ENCODE data around the gene PANX2.

Gene PANX2

DNA sequence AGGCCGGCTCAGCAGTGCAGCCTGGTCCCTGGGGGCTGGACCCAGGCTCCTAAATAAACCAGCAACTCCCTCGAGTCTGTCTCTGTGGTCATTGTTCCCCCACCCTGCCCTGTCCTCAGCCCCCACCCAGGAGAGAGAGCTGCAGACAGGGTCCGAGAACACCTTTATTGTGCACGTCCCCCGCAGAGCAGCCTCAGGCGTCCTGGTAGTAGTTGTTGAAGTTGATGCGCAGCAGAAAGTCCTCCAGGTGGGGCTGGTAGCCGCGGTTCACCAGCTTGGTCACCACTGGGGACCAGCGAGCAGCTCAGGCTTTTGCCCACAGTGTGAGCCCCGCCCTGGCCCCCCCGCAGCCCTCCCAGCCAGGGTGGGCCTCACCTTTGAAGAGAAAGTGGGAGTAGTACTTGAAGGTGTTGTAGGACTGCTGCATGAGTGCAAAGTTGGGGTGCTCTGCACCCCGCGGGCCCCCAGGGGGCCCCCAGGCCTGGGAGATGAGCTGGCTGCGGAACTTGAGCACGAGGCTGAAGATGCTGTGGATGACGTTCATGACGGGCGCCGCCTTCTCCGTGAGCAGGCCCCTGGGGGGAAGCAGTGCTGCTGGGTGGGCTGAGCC, 47.1 kb downstream of the PANX2 start:
- no peak for DNase-seq (ENCODE audit: low read depth)
- no peak overlapping the region for H3K4me3 ChIP-seq (ENCODE audit: low read length)
- TF ChIP-seq, protein P1, sequence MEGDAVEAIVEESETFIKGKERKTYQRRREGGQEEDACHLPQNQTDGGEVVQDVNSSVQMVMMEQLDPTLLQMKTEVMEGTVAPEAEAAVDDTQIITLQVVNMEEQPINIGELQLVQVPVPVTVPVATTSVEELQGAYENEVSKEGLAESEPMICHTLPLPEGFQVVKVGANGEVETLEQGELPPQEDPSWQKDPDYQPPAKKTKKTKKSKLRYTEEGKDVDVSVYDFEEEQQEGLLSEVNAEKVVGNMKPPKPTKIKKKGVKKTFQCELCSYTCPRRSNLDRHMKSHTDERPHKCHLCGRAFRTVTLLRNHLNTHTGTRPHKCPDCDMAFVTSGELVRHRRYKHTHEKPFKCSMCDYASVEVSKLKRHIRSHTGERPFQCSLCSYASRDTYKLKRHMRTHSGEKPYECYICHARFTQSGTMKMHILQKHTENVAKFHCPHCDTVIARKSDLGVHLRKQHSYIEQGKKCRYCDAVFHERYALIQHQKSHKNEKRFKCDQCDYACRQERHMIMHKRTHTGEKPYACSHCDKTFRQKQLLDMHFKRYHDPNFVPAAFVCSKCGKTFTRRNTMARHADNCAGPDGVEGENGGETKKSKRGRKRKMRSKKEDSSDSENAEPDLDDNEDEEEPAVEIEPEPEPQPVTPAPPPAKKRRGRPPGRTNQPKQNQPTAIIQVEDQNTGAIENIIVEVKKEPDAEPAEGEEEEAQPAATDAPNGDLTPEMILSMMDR (conservative IDR thresholded peaks at IDR 0.05; ENCODE audit: low read length), result no peak

DNA sequence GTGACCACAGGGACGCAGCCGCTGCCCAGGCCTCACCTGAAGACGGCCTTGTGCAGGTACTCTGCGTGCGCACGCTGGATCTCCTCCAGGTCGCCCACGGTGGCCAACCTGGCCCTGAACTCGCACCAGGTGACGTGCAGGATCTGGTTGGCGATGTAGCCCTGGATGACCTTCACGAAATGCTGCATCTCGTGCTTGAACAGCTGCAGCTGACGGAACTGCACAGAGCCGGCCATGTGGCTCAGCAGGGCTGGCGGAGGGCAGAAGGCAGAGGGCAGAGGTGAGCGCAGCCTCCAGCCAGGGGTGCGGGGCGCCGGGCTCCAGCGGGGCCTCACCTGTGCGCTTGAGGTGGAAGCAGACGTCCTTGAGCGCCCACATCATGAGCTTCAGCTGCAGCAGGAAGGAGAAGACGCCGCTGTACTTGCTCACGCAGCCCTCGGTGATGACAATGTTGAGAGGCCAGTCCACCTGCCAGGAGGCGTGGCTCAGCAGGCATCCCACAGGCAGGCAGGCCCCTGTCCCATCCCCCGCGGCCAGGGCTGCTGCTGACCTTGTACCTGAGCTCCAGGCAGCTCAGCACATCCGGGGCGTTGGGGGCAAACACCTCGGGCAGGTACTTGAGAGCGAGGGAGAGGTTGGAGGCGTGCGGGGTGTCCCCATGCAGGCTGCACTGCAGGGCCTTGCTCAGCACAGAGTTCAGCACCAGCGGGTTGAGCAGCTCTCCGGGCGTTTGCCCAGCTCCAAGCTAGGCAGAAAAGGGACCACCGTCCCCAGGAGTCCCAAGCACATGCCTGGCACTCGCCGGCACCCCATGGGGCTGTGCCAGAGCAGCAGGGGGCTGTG, 47.8 kb downstream of the PANX2 start:
- TF ChIP-seq, protein P1 (conservative IDR thresholded peaks at IDR 0.05; ENCODE audit: low read length), result no peak
- no peak for DNase-seq (ENCODE audit: low read depth)
- no peak overlapping the region for H3K4me3 ChIP-seq (ENCODE audit: low read length)

- no peak overlapping the region for H3K4me3 ChIP-seq (ENCODE audit: low read length)
- DNase-seq (ENCODE audit: low read depth), result peak; percentile 75
- TF ChIP-seq, protein P1 (conservative IDR thresholded peaks at IDR 0.05; ENCODE audit: low read length), result no peak
Observed at GRCh38 chr22:50218996-50219727, 48.6 kb downstream of the PANX2 start.

- DNase-seq (ENCODE audit: low read depth), result no peak
- H3K4me3 ChIP-seq (ENCODE audit: low read length), result no peak overlapping the region
- TF ChIP-seq, protein P1 (conservative IDR thresholded peaks at IDR 0.05; ENCODE audit: low read length), result no peak
Observed at GRCh38 chr22:50219800-50220602, 49.5 kb downstream of the PANX2 start.

GRCh38 chr22:50220603-50221409, 50.3 kb downstream of the PANX2 start:
- TF ChIP-seq, protein P1 (conservative IDR thresholded peaks at IDR 0.05; ENCODE audit: low read length), result no peak
- DNase-seq (ENCODE audit: low read depth), result no peak
- no peak overlapping the region for H3K4me3 ChIP-seq (ENCODE audit: low read length)
